GM06990 (cell line): Measurements from ENCODE around the gene NETO2.
A peak's percentile ranks its signal among the peaks of the same experiment; 100 is the strongest.

Source experiments
- DNase-seq: peaks from one replicate; pipeline ENCODE4 v3.0.0-alpha.2; 2011; ENCODE audit not compliant: insufficient read length; ENCODE audit errors: extremely low read depth
- H3K27me3 ChIP-seq: replicated peaks from 2 replicates; pipeline ENCODE4 v1.6.0; 2011; ENCODE audit warnings: low read length; ENCODE audit not compliant: control insufficient read depth, insufficient read depth
- H3K36me3 ChIP-seq: 2 replicates; pipeline ENCODE4 v1.5.1; 2011; ENCODE audit warnings: low read length; ENCODE audit not compliant: control insufficient read depth, insufficient read depth
- H3K4me3 ChIP-seq: replicated peaks from 2 replicates; pipeline ENCODE4 v1.5.1; 2011; ENCODE audit warnings: low read depth, mild to moderate bottlenecking, control low read depth, low read length
- CTCF ChIP-seq: IDR thresholded peaks from 2 replicates; pipeline ENCODE4 v1.5.1; 2011; ENCODE audit warnings: low read length, control low read depth, mild to moderate bottlenecking, inconsistent platforms; ENCODE audit not compliant: insufficient read depth, poor library complexity, severe bottlenecking

The NETO2 gene

GRCh38 chr16:47037396-47037745 is 106.4 kb downstream of the NETO2 start:
- no peak for DNase-seq
- H3K4me3 ChIP-seq, result peak overlapping the region; percentile 72

GRCh38 chr16:47036201-47036600 is 107.5 kb downstream of the NETO2 start:
- no peak for TF ChIP-seq CTCF
- DNase-seq, result no peak
- Histone ChIP-seq H3K36me3 (no peaks in the 10 kb centered on the region), H3K27me3 (no peaks in the 10 kb centered on the region), H3K4me3 (no peak overlapping the region)

More at GRCh38 chr16:47037396-47037745, 106.4 kb downstream of the NETO2 start:
- TF ChIP-seq CTCF, result no peak
- Histone ChIP-seq H3K27me3 (no peaks in the 10 kb centered on the region), H3K36me3 (no peaks in the 10 kb centered on the region)

GRCh38 chr16:47035436-47035835 is 108.3 kb downstream of the NETO2 start:
- DNase-seq, result no peak
- H3K27me3 ChIP-seq, result no peaks in the 10 kb centered on the region
- no peak overlapping the region for H3K4me3 ChIP-seq
- no peak for TF ChIP-seq CTCF
- no peaks in the 10 kb centered on the region for H3K36me3 ChIP-seq

GRCh38 chr16:47034455-47034854 is 109.3 kb downstream of the NETO2 start:
- DNase-seq, result no peak
- no peaks in the 10 kb centered on the region for H3K36me3 ChIP-seq
- TF ChIP-seq CTCF, result no peak
- no peaks in the 10 kb centered on the region for H3K27me3 ChIP-seq
- H3K4me3 ChIP-seq, result no peak overlapping the region

- Histone ChIP-seq H3K4me3 (no peak overlapping the region), H3K27me3 (no peaks in the 10 kb centered on the region), H3K36me3 (no peaks in the 10 kb centered on the region)
- TF ChIP-seq CTCF, result no peak
- no peak for DNase-seq
These were observed 110.6 kb downstream of the NETO2 start for GRCh38 chr16:47033176-47033575.

- TF ChIP-seq CTCF, result no peak
- no peak overlapping the region for H3K4me3 ChIP-seq
- H3K36me3 ChIP-seq, result no peaks in the 10 kb centered on the region
- H3K27me3 ChIP-seq, result no peaks in the 10 kb centered on the region
- no peak for DNase-seq
These were observed 114.0 kb downstream of the NETO2 start for GRCh38 chr16:47029724-47030123.
